IMR-90 (cell line): ENCODE data around the gene CDH22. TPM values are rescaled to one million over a fixed set of nuclear protein-coding genes. Genes with fewer than 3 reads are reported as not detected.

Experiments used
- ATAC-seq: fragments of 200-7000 bp; cut with Tn5 transposase; 2 replicates; pipeline ENCODE4 v1.9.1; 2020; ENCODE audit warnings: low read depth, mild to moderate bottlenecking, moderate library complexity
- BruUV-seq: library from RNA; stranded (reverse); fragments of 400-500 nt; replicated peaks from 2 replicates; lab custom pipeline; 2021; lab: Mats Ljungman, UMichigan
- CTCF ChIA-PET: fragments of 300-600 bp; formaldehyde crosslinking; extraction: SDS; loops from one replicate; lab custom pipeline; 2021; ENCODE audit warnings: antibody characterized with exemption; lab: Yijun Ruan, JAX
- POLR2A ChIA-PET: fragments of 300-600 bp; sonication (Branson Sonifier 250); formaldehyde crosslinking; loops from one replicate; lab custom pipeline; 2022; ENCODE audit warnings: antibody characterized with exemption; ENCODE audit not compliant: unreplicated experiment; lab: Charles Lee
- DNase-seq: peaks from one replicate; pipeline ENCODE4 v3.0.0; 2013
- H2AFZ ChIP-seq: replicated peaks from 2 replicates; pipeline ENCODE3; 2013; ENCODE audit warnings: low read length, mild to moderate bottlenecking; ENCODE audit not compliant: poor library complexity
- H2AK5ac ChIP-seq: 2 replicates; pipeline ENCODE4 v1.6.1; 2013; ENCODE audit warnings: low read depth, low read length, inconsistent platforms
- H2AK9ac ChIP-seq: replicated peaks from 2 replicates; pipeline ENCODE3; 2013; ENCODE audit warnings: mild to moderate bottlenecking, low read depth, low read length, moderate library complexity; ENCODE audit not compliant: poor library complexity
- H2BK120ac ChIP-seq: 2 replicates; pipeline ENCODE4 v1.6.1; 2013; ENCODE audit warnings: low read depth, low read length, inconsistent platforms
- H2BK15ac ChIP-seq: 3 replicates; pipeline ENCODE4 v1.6.1; 2013; ENCODE audit warnings: low read depth, low read length, inconsistent platforms
- H2BK20ac ChIP-seq: 2 replicates; pipeline ENCODE4 v1.6.1; 2013; ENCODE audit warnings: low read depth, mild to moderate bottlenecking, inconsistent platforms, low read length, moderate library complexity
- H2BK5ac ChIP-seq: 2 replicates; pipeline ENCODE4 v1.6.1; 2013; ENCODE audit warnings: mild to moderate bottlenecking, low read depth, low read length, inconsistent platforms; ENCODE audit not compliant: poor library complexity, severe bottlenecking
- H3K14ac ChIP-seq: replicated peaks from 2 replicates; pipeline ENCODE4 v1.6.1; 2013; ENCODE audit warnings: low read depth, low read length, inconsistent platforms
- H3K18ac ChIP-seq: 2 replicates; pipeline ENCODE4 v1.6.1; 2013; ENCODE audit warnings: low read depth, low read length, control low read depth
- H3K23ac ChIP-seq: 2 replicates; pipeline ENCODE4 v1.6.1; 2013; ENCODE audit warnings: low read depth, low read length, inconsistent platforms
- H3K27ac ChIP-seq: 2 replicates; pipeline ENCODE4 v1.5.1; 2013; ENCODE audit warnings: mild to moderate bottlenecking, control low read depth, low read length; ENCODE audit not compliant: insufficient read depth
- H3K27me3 ChIP-seq: 2 replicates; pipeline ENCODE4 v1.6.1; 2013; ENCODE audit warnings: low read length; ENCODE audit not compliant: control insufficient read depth, insufficient read depth
- H3K36me3 ChIP-seq: 2 replicates; pipeline ENCODE4 v1.6.1; 2013; ENCODE audit warnings: low read length, mixed read lengths; ENCODE audit not compliant: control insufficient read depth, insufficient read depth
- H3K4ac ChIP-seq: 2 replicates; pipeline ENCODE4 v1.6.1; 2013; ENCODE audit warnings: low read depth, low read length, inconsistent platforms
- H3K4me1 ChIP-seq: 2 replicates; pipeline ENCODE4 v1.6.1; 2013; ENCODE audit warnings: low read length, mixed read lengths; ENCODE audit not compliant: control insufficient read depth, insufficient read depth
- H3K4me2 ChIP-seq: 2 replicates; pipeline ENCODE4 v1.6.1; 2013; ENCODE audit warnings: low read depth, mild to moderate bottlenecking, control low read depth, low read length, moderate library complexity
- H3K4me3 ChIP-seq: 2 replicates; pipeline ENCODE4 v1.5.1; 2013; ENCODE audit warnings: low read depth, mild to moderate bottlenecking, control low read depth, low read length, moderate library complexity; ENCODE audit not compliant: insufficient read depth
- H3K56ac ChIP-seq: 2 replicates; pipeline ENCODE4 v1.6.1; 2013; ENCODE audit warnings: low read length, inconsistent platforms; ENCODE audit not compliant: insufficient read depth; ENCODE audit errors: extremely low read depth
- H3K79me1 ChIP-seq, 2 experiments: 2 replicates each; pipeline ENCODE4 v1.6.1; 2013; ENCODE audit warnings: low read length in 2 of 2, inconsistent platforms in 1 of 2, low read depth in 1 of 2
- H3K9ac ChIP-seq: 2 replicates; pipeline ENCODE4 v1.6.1; 2013; ENCODE audit warnings: low read depth, low read length, control low read depth
- H3K9me1 ChIP-seq: 2 replicates; pipeline ENCODE4 v1.6.1; 2013; ENCODE audit warnings: low read length, inconsistent platforms; ENCODE audit not compliant: insufficient read depth
- H3K9me3 ChIP-seq: 2 replicates; pipeline ENCODE4 v1.6.1; 2013; ENCODE audit warnings: low read length; ENCODE audit not compliant: control insufficient read depth, insufficient read depth
- H4K20me1 ChIP-seq: 2 replicates; pipeline ENCODE4 v1.6.1; 2013; ENCODE audit warnings: low read length, inconsistent platforms; ENCODE audit not compliant: insufficient read depth
- H4K5ac ChIP-seq: 2 replicates; pipeline ENCODE4 v1.6.1; 2013; ENCODE audit warnings: mild to moderate bottlenecking, low read depth, low read length, control low read depth
- H4K8ac ChIP-seq, 2 experiments: 2 replicates each; pipeline ENCODE4 v1.6.1; 2013; ENCODE audit warnings: low read depth in 2 of 2, low read length in 2 of 2, control low read depth in 1 of 2, inconsistent platforms in 1 of 2
- H4K91ac ChIP-seq: 2 replicates; pipeline ENCODE4 v1.6.1; 2013; ENCODE audit warnings: low read depth, low read length, inconsistent platforms; ENCODE audit not compliant: insufficient read depth
- BHLHE40 ChIP-seq: fragments of 150-350 bp; IDR thresholded peaks from 2 replicates; pipeline ENCODE4 v1.6.1; 2016; ENCODE audit warnings: mild to moderate bottlenecking, low read depth, low read length
- CEBPB ChIP-seq: IDR thresholded peaks from 2 replicates; pipeline ENCODE4 v1.6.1; 2012; ENCODE audit warnings: low read depth, low read length, improper control_type of control experiment
- CHD1 ChIP-seq: IDR thresholded peaks from 2 replicates; pipeline ENCODE4 v1.6.1; 2012; ENCODE audit warnings: low read depth, low read length, improper control_type of control experiment
- FOS ChIP-seq: fragments of 150-350 bp; IDR thresholded peaks from 2 replicates; pipeline ENCODE4 v1.6.1; 2016; ENCODE audit warnings: low read depth, low read length
- MAFK ChIP-seq: IDR thresholded peaks from 2 replicates; pipeline ENCODE4 v1.6.1; 2012; ENCODE audit warnings: low read depth, low read length, improper control_type of control experiment
- MAZ ChIP-seq: IDR thresholded peaks from 2 replicates; pipeline ENCODE4 v1.6.1; 2012; ENCODE audit warnings: low read depth, mild to moderate bottlenecking, low read length, improper control_type of control experiment, moderate library complexity, borderline replicate concordance
- MXI1 ChIP-seq: IDR thresholded peaks from 2 replicates; pipeline ENCODE4 v1.6.1; 2012; ENCODE audit warnings: low read depth, mild to moderate bottlenecking, low read length, moderate library complexity, borderline replicate concordance
- NFE2L2 ChIP-seq: fragments of 150-350 bp; IDR thresholded peaks from 2 replicates; pipeline ENCODE4 v1.6.1; 2016; ENCODE audit warnings: low read depth, mild to moderate bottlenecking, low read length
- POLR2A ChIP-seq: IDR thresholded peaks from 2 replicates; pipeline ENCODE4 v1.6.1; 2012; ENCODE audit warnings: mild to moderate bottlenecking, low read depth, low read length
- RCOR1 ChIP-seq: IDR thresholded peaks from 2 replicates; pipeline ENCODE4 v1.6.1; 2012; ENCODE audit warnings: mild to moderate bottlenecking, low read length, improper control_type of control experiment; ENCODE audit not compliant: insufficient replicate concordance
- RFX5 ChIP-seq: IDR thresholded peaks from 2 replicates; pipeline ENCODE4 v1.8.0; 2012; ENCODE audit warnings: low read depth, mild to moderate bottlenecking, low read length, moderate library complexity
- SMC3 ChIP-seq: fragments of 150-350 bp; IDR thresholded peaks from 2 replicates; pipeline ENCODE4 v1.6.1; 2016; ENCODE audit warnings: low read depth, mild to moderate bottlenecking, antibody characterized with exemption, low read length, moderate library complexity
- WGBS, 2 experiments: methylation state at CpG; one replicate each; pipeline versions ENCODE4 v1.1.5 to v1.1.7; 2013; ENCODE audit warnings: missing lambda C conversion rate in 2 of 2; ENCODE audit not compliant: insufficient read length in 1 of 2; ENCODE audit errors: extremely low coverage in 2 of 2; 5-methylcytosine and 5-hydroxymethylcytosine counted together
- dilution Hi-C: fragments of 300-500 bp; cut with HindIII; formaldehyde crosslinking; loops from one replicate; pipeline ENCODE4 v1.14.3; 2018; ENCODE audit warnings: low sequenced_read_pairs; ENCODE audit not compliant: unreplicated experiment
- in situ Hi-C: fragments of 300-500 bp; cut with MboI; formaldehyde crosslinking; loops from 3 replicates; pipeline ENCODE4 v1.14.3; 2019; ENCODE audit warnings: low sequenced_read_pairs, inconsistent platforms, mixed read lengths
- intact Hi-C: fragments of 100-400 bp; cut with micrococcal nuclease; formaldehyde crosslinking; loops from 2 replicates; pipeline ENCODE4 v1.10.0; 2022
- polyA plus RNA-seq, 3 experiments: library from polyadenylated mRNA; depleted of rRNA; stranded (reverse); fragments of >200 nt; gene quantifications; 2 replicates each; pipeline ENCODE4 v1.2.3, GENCODE V29; 2012; ENCODE audit warnings: low replicate concordance in 1 of 3
- total RNA-seq: library from RNA; depleted of rRNA; stranded (reverse); fragments of >200 nt; gene quantifications from 2 replicates; pipeline ENCODE4 v1.2.3, GENCODE V29; 2012
- TF ChIP-seq, protein P1 (sequence below): fragments of 150-350 bp; IDR thresholded peaks from 2 replicates; pipeline ENCODE4 v1.6.1; 2017; ENCODE audit warnings: mild to moderate bottlenecking, antibody characterized with exemption, low read length, low read depth
- TF ChIP-seq, protein P2 (sequence below): conservative IDR thresholded peaks from 2 replicates; pipeline ENCODE4 v1.5.1; 2012; ENCODE audit warnings: mild to moderate bottlenecking, low read depth, low read length, improper control_type of control experiment

Gene CDH22
- total and polyA plus RNA-seq, 2 of the 4 experiments (the other 2 are of a cell fraction): not detected

DNA sequence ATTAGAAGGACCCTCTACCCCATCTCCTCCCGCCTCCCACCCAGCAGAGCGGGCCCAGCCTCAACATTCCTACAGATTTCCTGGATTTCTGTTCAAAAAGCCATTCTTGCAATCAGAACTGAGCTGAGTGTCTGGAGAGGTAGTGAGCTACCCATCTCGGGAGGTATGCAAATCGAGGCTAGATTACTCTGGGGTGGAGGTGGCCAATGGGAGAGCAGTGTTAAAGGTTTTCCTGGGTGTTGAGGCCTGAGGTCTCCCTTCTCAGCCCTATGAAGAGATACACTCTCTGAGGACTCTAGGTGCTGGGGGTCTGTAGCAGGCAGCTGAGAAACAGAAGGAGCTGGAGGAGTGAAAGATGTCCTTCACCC is 133.2 kb downstream of the CDH22 start:
- Histone ChIP-seq H3K14ac (no peak overlapping the region), H3K9me1 (no peaks in the 10 kb centered on the region), H4K5ac (no peak overlapping the region), H4K8ac (no peak overlapping the region), H2AK5ac (no peak overlapping the region), H2BK15ac (no peak overlapping the region), H3K27ac (no peak overlapping the region), H3K9ac (no peak overlapping the region), H3K23ac (no peak overlapping the region), H2BK20ac (no peak overlapping the region), H2BK120ac (no peak overlapping the region), H2AK9ac (no peak overlapping the region), H2BK5ac (no peak overlapping the region), H3K4me3 (no peak overlapping the region), H3K4me2 (no peak overlapping the region), H3K79me1 (no peaks in the 10 kb centered on the region), H3K4me1 (no peaks in the 10 kb centered on the region), H3K27me3 (peaks cover 49% of the 10 kb centered on the region), H3K4ac (no peak overlapping the region), H3K36me3 (no peaks in the 10 kb centered on the region), H4K91ac (no peak overlapping the region), H3K9me3 (no peaks in the 10 kb centered on the region), H4K20me1 (no peaks in the 10 kb centered on the region), H3K18ac (no peak overlapping the region), H3K56ac (no peak overlapping the region), H2AFZ (no peak overlapping the region)
- intact Hi-C loops (no loop called here), dilution Hi-C loops (no loop called here), in situ Hi-C loops (no loop called here)
- DNase-seq (no peak), ATAC-seq (no peak)
- ChIA-PET POLR2A (no interaction called here), CTCF (no interaction called here)
- TF ChIP-seq CEBPB (no peak), RFX5 (no peak), FOS (no peak), MXI1 (no peak), NFE2L2 (no peak), RCOR1 (no peak), MAFK (no peak), CHD1 (no peak), SMC3 (no peak), POLR2A (no peak), MAZ (no peak), BHLHE40 (no peak)
- TF ChIP-seq, protein P1, sequence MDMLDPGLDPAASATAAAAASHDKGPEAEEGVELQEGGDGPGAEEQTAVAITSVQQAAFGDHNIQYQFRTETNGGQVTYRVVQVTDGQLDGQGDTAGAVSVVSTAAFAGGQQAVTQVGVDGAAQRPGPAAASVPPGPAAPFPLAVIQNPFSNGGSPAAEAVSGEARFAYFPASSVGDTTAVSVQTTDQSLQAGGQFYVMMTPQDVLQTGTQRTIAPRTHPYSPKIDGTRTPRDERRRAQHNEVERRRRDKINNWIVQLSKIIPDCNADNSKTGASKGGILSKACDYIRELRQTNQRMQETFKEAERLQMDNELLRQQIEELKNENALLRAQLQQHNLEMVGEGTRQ: no peak
- TF ChIP-seq, protein P2, sequence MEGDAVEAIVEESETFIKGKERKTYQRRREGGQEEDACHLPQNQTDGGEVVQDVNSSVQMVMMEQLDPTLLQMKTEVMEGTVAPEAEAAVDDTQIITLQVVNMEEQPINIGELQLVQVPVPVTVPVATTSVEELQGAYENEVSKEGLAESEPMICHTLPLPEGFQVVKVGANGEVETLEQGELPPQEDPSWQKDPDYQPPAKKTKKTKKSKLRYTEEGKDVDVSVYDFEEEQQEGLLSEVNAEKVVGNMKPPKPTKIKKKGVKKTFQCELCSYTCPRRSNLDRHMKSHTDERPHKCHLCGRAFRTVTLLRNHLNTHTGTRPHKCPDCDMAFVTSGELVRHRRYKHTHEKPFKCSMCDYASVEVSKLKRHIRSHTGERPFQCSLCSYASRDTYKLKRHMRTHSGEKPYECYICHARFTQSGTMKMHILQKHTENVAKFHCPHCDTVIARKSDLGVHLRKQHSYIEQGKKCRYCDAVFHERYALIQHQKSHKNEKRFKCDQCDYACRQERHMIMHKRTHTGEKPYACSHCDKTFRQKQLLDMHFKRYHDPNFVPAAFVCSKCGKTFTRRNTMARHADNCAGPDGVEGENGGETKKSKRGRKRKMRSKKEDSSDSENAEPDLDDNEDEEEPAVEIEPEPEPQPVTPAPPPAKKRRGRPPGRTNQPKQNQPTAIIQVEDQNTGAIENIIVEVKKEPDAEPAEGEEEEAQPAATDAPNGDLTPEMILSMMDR: no peak
- no CpG with 5 or more reads among the region's 4 CpGs for WGBS, 2 experiments
- BruUV-seq: no TSS peak
